ENCODE measurements around the gene POLR1H.
A peak's percentile ranks its signal among the peaks of the same experiment; 100 is the strongest.

Gene POLR1H

GRCh38 chr6:30096829-30097228 lies 35.8 kb downstream of the POLR1H start:
- no peak for DNase-seq (ENCODE audit: low read depth)

GRCh38 chr6:30097902-30098768 lies 37.1 kb downstream of the POLR1H start:
- no peak for DNase-seq (ENCODE audit: low read depth)

GRCh38 chr6:30100154-30100553 lies 39.1 kb downstream of the POLR1H start:
- no peak for DNase-seq (ENCODE audit: low read depth)

- DNase-seq (ENCODE audit: low read depth) = no peak
These were observed 39.7 kb downstream of the POLR1H start for GRCh38 chr6:30100585-30101443.

- DNase-seq (ENCODE audit: low read depth) = peak; percentile 48
These were observed 40.7 kb downstream of the POLR1H start for GRCh38 chr6:30101444-30102413.

- DNase-seq (ENCODE audit: low read depth) = no peak
These were observed 41.4 kb downstream of the POLR1H start for GRCh38 chr6:30102414-30102969.

GRCh38 chr6:30102970-30103871 lies 42.2 kb downstream of the POLR1H start:
- DNase-seq (ENCODE audit: low read depth) = peak; percentile 70

- DNase-seq (ENCODE audit: low read depth) = no peak
These were observed 42.8 kb downstream of the POLR1H start for GRCh38 chr6:30103872-30104179.

- no peak for DNase-seq (ENCODE audit: low read depth)
These were observed 43.6 kb downstream of the POLR1H start for GRCh38 chr6:30104661-30105060.

- DNase-seq (ENCODE audit: low read depth) = no peak
These were observed 50.3 kb downstream of the POLR1H start for GRCh38 chr6:30111266-30111856.

- DNase-seq (ENCODE audit: low read depth) = no peak
These were observed 51.4 kb downstream of the POLR1H start for GRCh38 chr6:30112402-30112994.

GRCh38 chr6:30113003-30113759 lies 52.1 kb downstream of the POLR1H start, which contains the start of gene TRIM31:
TSS of gene TRIM31 (minus strand) at chr6:30113090. CDS start at chr6:30112805, 285 bp downstream.
- DNase-seq (ENCODE audit: low read depth) = no peak

- DNase-seq (ENCODE audit: low read depth) = no peak
These were observed 52.8 kb downstream of the POLR1H start for GRCh38 chr6:30113841-30114240.
